GM18526 (cell line): ENCODE measurements around the gene GRIA1.

Experiments
- POLR2A ChIP-seq: IDR thresholded peaks from 3 replicates; pipeline ENCODE4 v1.6.1; 2011; ENCODE audit not compliant: insufficient read length; ENCODE audit errors: extremely low read depth

Gene GRIA1

GRCh38 chr5:153780876-153781705, 290.6 kb downstream of the GRIA1 start:
- TF ChIP-seq POLR2A = no peak

GRCh38 chr5:153782589-153783361, 292.3 kb downstream of the GRIA1 start:
- TF ChIP-seq POLR2A = no peak

- TF ChIP-seq POLR2A = no peak
Observed at GRCh38 chr5:153783362-153783658, 292.8 kb downstream of the GRIA1 start.

GRCh38 chr5:153784277-153784676, 293.8 kb downstream of the GRIA1 start:
- no peak for TF ChIP-seq POLR2A

GRCh38 chr5:153791339-153791738, 300.9 kb downstream of the GRIA1 start:
- no peak for TF ChIP-seq POLR2A

GRCh38 chr5:153792305-153792704, 301.8 kb downstream of the GRIA1 start:
- TF ChIP-seq POLR2A = no peak

- no peak for TF ChIP-seq POLR2A
Observed at GRCh38 chr5:153793699-153794098, 303.2 kb downstream of the GRIA1 start.

- TF ChIP-seq POLR2A = no peak
Observed at GRCh38 chr5:153794327-153794726, 303.9 kb downstream of the GRIA1 start.

- TF ChIP-seq POLR2A = no peak
Observed at GRCh38 chr5:153796527-153796926, 306.1 kb downstream of the GRIA1 start.

- no peak for TF ChIP-seq POLR2A
Observed at GRCh38 chr5:153797484-153797883, 307.0 kb downstream of the GRIA1 start.

GRCh38 chr5:153798830-153799229, 308.4 kb downstream of the GRIA1 start:
- TF ChIP-seq POLR2A = no peak

- TF ChIP-seq POLR2A = no peak
Observed at GRCh38 chr5:153799466-153799865, 309.0 kb downstream of the GRIA1 start.

GRCh38 chr5:153802050-153802821, 311.8 kb downstream of the GRIA1 start:
- TF ChIP-seq POLR2A = no peak

GRCh38 chr5:153807801-153808200, 317.3 kb downstream of the GRIA1 start:
- no peak for TF ChIP-seq POLR2A

GRCh38 chr5:153809166-153809565, 318.7 kb downstream of the GRIA1 start:
- no peak for TF ChIP-seq POLR2A

GRCh38 chr5:153813901-153814300, 323.4 kb downstream of the GRIA1 start:
- TF ChIP-seq POLR2A = no peak

GRCh38 chr5:153816870-153817269, 326.4 kb downstream of the GRIA1 start:
- no peak for TF ChIP-seq POLR2A
